NCI-H2029 (cell line): Measurements from ENCODE around the gene SCEL.
"Not testable (repeated sequence)": the region's sequence is repeated elsewhere in the genome, so short reads cannot be mapped to it uniquely, and the experiment has no call there.

Experiments
- DNase-seq: peaks from one replicate; lab custom pipeline; 2025; lab: John Stamatoyannopoulos, UW

The SCEL gene

GRCh38 chr13:77555246-77555645, 19.7 kb downstream of the SCEL start:
- DNase-seq = no peak

DNA sequence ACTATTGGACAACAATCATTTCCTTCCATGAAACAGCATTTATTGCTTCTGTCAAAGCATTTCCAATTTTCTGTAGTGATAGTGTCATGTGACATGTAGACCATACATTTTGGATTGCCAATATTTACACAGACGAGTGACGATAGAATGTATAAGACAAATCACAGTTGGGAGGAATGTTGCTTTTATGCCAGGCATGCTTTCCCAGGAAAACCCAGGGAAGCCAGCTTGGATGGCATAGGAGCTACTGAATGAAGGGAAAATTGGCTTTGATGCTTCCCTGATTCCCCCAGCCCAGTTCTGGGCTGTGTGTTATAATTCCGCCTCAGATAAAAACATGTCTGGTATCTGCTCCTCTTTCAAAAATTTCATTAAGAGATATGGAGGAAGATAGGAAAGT, 22.5 kb downstream of the SCEL start:
- no peak for DNase-seq

- DNase-seq = no peak
These were observed 27.6 kb downstream of the SCEL start for GRCh38 chr13:77563111-77563510.

- DNase-seq = no peak
These were observed 30.1 kb downstream of the SCEL start for GRCh38 chr13:77565635-77566034.

- DNase-seq = no peak
These were observed 36.5 kb downstream of the SCEL start for GRCh38 chr13:77571956-77572355.

DNA sequence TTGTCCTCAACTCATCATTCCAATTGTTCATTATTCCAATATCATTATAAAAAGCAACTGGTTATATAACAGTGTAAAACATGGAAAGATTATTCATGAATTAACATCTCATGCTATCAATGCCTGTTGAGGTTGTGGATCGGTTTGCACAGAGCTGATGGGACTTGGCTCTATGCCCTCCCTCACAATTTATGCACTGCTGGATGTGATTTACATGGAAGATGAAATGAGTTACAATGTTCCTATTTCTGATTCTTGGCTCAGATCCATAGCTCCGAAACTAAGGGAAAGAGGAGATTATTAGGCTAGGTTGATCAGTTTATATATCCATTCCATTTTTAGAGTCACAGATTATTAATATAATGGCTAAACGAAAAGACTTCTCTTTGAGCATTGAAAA, 38.6 kb downstream of the SCEL start:
- DNase-seq = no peak

- DNase-seq = no peak
These were observed 44.5 kb downstream of the SCEL start for GRCh38 chr13:77579959-77580358.

DNA sequence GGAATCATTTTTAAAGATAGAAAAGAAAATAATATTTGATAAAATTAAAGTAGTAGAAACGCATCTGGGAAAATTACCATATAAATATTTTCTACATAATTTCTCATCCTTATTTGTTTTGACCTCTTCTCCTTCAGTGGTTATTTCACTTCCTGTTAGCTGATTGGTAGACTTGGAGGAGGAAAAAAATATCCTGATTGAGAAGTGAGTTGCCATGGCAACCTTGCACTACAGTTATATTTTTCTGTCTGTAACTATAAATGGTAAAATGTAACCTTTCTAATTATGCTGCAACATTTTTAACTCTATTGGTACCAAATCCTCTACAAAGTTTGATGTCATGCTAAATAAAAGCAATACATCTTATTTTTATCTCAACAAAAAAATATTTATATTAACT, 45.2 kb downstream of the SCEL start:
- DNase-seq = no peak

GRCh38 chr13:77583581-77583980, 48.1 kb downstream of the SCEL start:
- DNase-seq = no peak

DNA sequence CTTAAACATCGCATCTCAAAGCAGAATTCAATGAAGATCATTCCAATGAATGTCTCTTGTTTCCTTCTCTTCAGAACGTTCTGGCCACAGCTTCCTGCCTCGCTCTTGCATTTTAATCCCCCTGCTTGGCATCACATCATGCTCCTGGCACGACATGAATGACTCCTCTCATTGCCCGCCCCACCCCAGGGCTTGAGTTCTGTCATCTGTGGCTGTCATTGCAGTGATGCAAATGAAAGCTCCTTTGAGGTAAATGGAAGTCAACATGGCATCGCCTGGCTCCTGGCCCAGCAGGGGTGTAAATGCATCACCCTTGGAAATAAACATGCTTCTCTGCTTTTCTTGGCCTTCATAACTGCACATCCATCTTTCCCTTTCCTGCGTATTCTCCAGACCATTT, 48.6 kb downstream of the SCEL start:
- DNase-seq = peak; percentile 68

GRCh38 chr13:77595166-77595810, 59.8 kb downstream of the SCEL start:
- no peak for DNase-seq

DNA sequence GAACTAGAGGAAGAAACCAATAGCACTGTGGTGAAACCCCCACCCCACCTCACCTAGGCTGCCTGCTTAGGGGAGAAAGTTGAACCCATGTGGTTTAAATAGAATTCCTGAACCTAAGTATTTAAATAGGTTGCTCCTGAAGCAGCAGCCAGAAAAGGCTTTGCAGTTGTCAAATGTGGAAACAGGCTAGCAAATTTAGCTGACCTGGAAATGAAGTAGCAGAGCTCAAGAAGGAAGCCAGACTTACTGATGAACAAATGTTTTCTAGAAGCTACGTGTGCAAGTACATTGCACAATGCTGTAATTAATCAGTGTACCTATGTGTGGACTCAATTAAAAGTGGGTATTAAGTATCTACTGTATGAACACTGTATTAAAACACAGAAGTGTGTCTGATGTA, 61.3 kb downstream of the SCEL start:
- DNase-seq = no peak

GRCh38 chr13:77599351-77599750, 63.8 kb downstream of the SCEL start:
- DNase-seq = no peak

- no peak for DNase-seq
These were observed 65.2 kb downstream of the SCEL start for GRCh38 chr13:77600701-77601100.

- no peak for DNase-seq
These were observed 75.6 kb downstream of the SCEL start for GRCh38 chr13:77611068-77611467.

DNA sequence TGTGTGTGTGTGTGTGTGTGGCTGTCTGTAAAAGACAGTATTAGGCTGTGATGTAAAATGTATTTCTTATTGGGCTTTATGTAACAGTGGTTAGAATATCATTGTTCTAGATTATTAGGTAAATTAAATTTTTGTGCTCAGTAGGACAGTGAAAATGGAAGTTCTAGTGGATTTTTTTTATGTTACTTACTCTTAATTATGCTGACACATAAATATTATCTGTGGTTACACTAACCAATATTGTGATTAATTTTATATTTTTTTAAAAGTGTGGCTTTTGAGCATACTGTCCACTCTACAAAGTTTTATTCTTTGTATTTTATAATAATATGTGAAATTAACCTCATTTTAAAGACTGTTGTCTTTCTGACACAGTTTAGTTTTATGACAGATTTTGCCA, 80.5 kb downstream of the SCEL start:
- DNase-seq = no peak

DNA sequence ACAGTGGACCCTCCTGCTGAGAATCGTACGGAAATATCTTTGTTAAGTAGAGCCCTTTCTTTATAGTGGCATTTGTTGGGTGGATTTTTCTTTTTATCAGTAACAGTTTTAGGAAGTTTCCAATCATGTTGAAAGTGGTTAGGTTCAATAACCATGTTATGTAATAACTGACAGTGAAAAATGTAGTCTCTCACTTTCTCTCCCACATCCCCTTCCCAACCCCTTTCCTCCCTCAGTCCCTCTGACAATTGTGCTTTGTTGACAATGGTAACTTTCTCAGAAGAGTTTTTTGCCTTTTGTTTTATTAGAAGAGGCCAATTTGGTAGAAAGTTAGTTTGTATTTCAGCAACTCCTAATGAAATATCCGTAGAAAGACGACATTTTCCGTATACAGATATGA, 84.1 kb downstream of the SCEL start:
- DNase-seq = no peak

DNA sequence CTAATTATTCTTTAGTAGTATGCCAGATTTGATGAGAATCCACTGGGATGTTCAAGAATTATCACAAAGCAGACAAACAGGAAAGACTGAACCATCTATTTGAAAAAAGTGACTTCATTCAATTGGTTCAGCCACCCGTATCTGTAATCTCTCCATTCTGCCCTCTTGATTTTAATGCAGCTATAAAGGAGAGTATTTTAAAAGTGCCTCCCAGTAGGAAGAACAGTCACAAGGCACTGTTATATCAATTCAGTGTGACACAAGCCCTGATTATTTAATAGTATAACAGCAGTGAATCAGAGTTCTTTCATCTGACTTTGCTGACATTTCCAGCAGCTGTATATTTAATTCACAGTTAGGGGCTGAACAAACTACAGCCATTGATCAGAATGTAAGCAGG, 84.6 kb downstream of the SCEL start:
- no peak for DNase-seq

DNA sequence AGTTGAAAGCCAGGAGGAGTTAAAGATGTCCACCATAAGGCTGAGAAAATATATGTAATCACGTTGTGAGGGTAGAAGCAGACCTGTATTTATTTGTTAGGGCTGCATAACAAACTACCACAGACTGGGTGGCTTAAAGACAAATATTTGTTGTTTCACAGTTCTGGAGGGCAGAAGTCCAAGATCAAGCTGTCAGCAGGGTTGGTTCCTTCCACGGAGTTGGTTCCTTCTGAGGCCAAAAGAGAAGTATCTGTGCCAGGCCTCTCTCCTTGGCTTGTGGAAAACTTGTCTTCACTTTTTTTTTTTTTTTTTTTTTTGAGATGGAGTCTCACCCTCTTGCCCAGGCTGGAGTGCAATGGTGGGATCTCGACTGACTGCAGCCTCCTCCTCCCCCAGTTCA, 88.3 kb downstream of the SCEL start:
- DNase-seq = no peak

DNA sequence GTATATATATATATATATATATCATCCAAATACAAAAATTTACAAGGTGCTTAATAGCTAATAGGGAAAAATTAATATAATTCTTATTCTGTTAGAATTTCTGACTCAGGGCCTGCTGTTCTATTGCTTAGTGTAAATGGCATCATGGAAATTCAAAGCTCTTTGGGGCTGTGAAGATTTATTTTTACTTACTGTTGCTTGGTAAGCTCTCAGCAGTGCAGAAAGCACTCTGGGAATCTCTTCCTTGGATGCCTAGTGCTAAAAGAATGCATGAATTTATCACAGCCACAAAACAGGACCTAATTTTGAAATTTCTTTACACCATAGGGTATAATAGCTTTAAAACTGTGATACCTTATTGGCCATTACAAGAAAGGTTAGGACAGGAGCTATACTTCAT, 92.7 kb downstream of the SCEL start:
- no peak for DNase-seq

DNA sequence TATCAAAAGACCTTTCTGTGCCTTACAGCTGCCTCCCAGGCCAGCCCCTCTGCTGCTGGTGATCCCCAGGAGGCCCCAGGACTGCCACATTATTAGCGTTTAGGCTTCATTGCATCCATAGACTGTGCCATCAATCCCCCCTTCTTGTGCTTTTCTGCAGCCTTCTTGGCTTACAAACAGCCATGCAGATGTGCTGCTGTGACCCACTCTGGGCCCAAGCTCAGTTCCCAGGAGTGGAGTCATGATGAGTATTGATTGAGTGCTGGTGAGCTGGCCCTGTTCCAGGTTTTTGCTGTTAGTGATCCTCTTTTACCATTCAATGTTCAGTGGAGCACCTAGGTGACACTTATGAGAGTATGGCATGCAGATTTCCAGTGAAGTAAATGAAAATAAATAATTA, 102.1 kb downstream of the SCEL start:
- no peak for DNase-seq

DNA sequence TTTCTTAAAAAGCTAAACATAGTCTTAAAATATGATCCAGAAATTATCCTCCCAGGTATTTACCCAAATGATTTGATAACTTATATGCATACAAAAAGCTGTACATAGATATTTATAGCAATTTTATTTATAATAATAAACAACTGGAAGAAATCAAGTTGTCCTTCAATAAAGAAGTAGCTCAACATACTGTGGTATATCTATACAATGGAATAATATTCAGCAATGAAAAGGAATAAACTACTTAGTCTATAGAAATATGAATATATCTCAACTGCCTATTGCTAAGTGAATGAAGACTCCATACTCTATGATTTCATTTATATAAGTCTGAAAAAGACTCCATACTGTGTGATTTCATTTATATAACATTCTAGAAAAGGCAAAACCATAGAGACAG, 114.9 kb downstream of the SCEL start:
- DNase-seq = no peak

DNA sequence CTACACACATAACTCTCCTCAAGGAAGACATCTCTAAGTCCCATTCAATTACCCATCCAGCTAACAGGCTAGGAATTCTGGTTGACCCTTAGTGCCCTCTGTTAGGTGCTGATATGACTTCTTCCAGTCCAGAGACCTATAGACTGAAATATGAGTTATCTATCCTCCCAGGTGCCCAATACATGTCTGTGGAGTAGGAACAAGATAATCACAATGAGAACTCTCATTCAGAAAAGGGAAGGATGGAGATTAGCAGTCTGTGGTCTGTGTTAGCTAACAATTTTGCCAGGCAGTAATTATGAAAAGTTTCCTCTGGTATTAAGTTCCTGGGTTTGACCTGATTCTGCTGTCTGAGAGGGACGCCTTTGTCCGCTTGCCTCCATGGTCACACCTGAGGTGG, 117.8 kb downstream of the SCEL start:
- no peak for DNase-seq

- DNase-seq = not testable (repeated sequence)
These were observed 124.5 kb downstream of the SCEL start for GRCh38 chr13:77660016-77660415.

DNA sequence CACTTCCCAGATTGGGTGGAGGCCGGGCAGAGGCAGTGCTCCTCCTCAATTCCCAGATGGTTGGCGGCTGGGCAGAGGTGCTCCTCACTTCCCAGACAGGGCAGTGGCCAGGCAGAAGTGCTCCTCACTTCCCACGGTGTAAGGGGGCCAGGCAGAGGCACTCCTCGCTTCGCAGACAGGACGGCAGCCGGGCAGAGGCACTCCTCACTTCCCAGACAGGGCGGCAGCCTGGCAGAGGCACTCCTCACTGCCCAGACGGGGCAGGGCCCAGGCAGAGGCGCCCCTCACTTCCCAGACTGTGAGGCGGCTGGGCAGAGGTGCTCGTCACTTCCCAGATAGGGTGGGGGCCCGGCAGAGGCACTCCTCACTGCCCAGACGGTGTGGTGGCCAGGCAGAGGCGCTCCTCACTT, 125.3 kb downstream of the SCEL start:
- DNase-seq = no peak
